HUES48 (cell line): Measurements from ENCODE around the gene BAG3.

Source experiments
- H3K27ac ChIP-seq: one replicate; pipeline ENCODE4 v1.7.0; 2013; ENCODE audit warnings: low read depth, low read length, inconsistent platforms
- H3K27me3 ChIP-seq: 2 replicates; pipeline ENCODE4 v1.6.1; 2013; ENCODE audit warnings: mild to moderate bottlenecking, low read length; ENCODE audit not compliant: control insufficient read depth, insufficient read depth
- H3K36me3 ChIP-seq: 2 replicates; pipeline ENCODE4 v1.6.1; 2013; ENCODE audit warnings: low read length; ENCODE audit not compliant: control insufficient read depth, insufficient read depth
- H3K4me1 ChIP-seq: 2 replicates; pipeline ENCODE4 v1.6.1; 2013; ENCODE audit warnings: mild to moderate bottlenecking, low read length; ENCODE audit not compliant: control insufficient read depth, insufficient read depth
- H3K4me3 ChIP-seq: 2 replicates; pipeline ENCODE4 v1.5.1; 2013; ENCODE audit warnings: mild to moderate bottlenecking, low read depth, low read length
- H3K9ac ChIP-seq: 2 replicates; pipeline ENCODE4 v1.6.1; 2013; ENCODE audit warnings: mild to moderate bottlenecking, low read depth, low read length, moderate library complexity
- H3K9me3 ChIP-seq: 2 replicates; pipeline ENCODE4 v1.6.1; 2013; ENCODE audit warnings: low read length; ENCODE audit not compliant: control insufficient read depth, insufficient read depth

BAG3 gene

GRCh38 chr10:119640875-119641526 is 10.2 kb upstream of the BAG3 start:
- H3K9ac ChIP-seq, result no peak overlapping the region
- H3K27me3 ChIP-seq, result no peaks in the 10 kb centered on the region
- no peak overlapping the region for H3K4me3 ChIP-seq
- H3K27ac ChIP-seq, result no peak overlapping the region
- H3K4me1 ChIP-seq, result 0 out of 2 replicates have a peak, but pooled peaks cover 3% of the 10 kb centered on the region
- no peaks in the 10 kb centered on the region for H3K9me3 ChIP-seq
- H3K36me3 ChIP-seq, result no peaks in the 10 kb centered on the region

- 0 out of 2 replicates have a peak, but pooled peaks cover 3% of the 10 kb centered on the region for H3K4me1 ChIP-seq
- no peak overlapping the region for H3K4me3 ChIP-seq
- H3K36me3 ChIP-seq, result no peaks in the 10 kb centered on the region
- no peak overlapping the region for H3K9ac ChIP-seq
- H3K27me3 ChIP-seq, result no peaks in the 10 kb centered on the region
- no peak overlapping the region for H3K27ac ChIP-seq
- H3K9me3 ChIP-seq, result no peaks in the 10 kb centered on the region
Measured at GRCh38 chr10:119642556-119643111, 8.5 kb upstream of the BAG3 start.

GRCh38 chr10:119643306-119644204 is 7.6 kb upstream of the BAG3 start:
- Histone ChIP-seq H3K4me1 (0 out of 2 replicates have a peak, but pooled peaks cover 3% of the 10 kb centered on the region), H3K27ac (no peak overlapping the region), H3K27me3 (no peaks in the 10 kb centered on the region), H3K36me3 (no peaks in the 10 kb centered on the region), H3K9me3 (no peaks in the 10 kb centered on the region), H3K4me3 (no peak overlapping the region), H3K9ac (no peak overlapping the region)

- H3K4me1 ChIP-seq, result 0 out of 2 replicates have a peak, but pooled peaks cover 3% of the 10 kb centered on the region
- no peak overlapping the region for H3K9ac ChIP-seq
- no peaks in the 10 kb centered on the region for H3K27me3 ChIP-seq
- H3K9me3 ChIP-seq, result no peaks in the 10 kb centered on the region
- no peaks in the 10 kb centered on the region for H3K36me3 ChIP-seq
- H3K4me3 ChIP-seq, result no peak overlapping the region
- H3K27ac ChIP-seq, result no peak overlapping the region
Measured at GRCh38 chr10:119644205-119644814, 6.9 kb upstream of the BAG3 start.

GRCh38 chr10:119644994-119645393 is 6.2 kb upstream of the BAG3 start:
- no peaks in the 10 kb centered on the region for H3K9me3 ChIP-seq

GRCh38 chr10:119650062-119650461 is 1.1 kb upstream of the BAG3 start:
- H3K27ac ChIP-seq, result no peak overlapping the region
- H3K36me3 ChIP-seq, result no peaks in the 10 kb centered on the region
- H3K27me3 ChIP-seq, result no peaks in the 10 kb centered on the region
- H3K9ac ChIP-seq, result no peak overlapping the region
- H3K9me3 ChIP-seq, result no peaks in the 10 kb centered on the region
- H3K4me1 ChIP-seq, result peaks cover 18% of the 10 kb centered on the region
- no peak overlapping the region for H3K4me3 ChIP-seq

More at GRCh38 chr10:119644994-119645393, 6.2 kb upstream of the BAG3 start:
- no peaks in the 10 kb centered on the region for H3K36me3 ChIP-seq
- H3K4me3 ChIP-seq, result no peak overlapping the region
- 0 out of 2 replicates have a peak, but pooled peaks cover 3% of the 10 kb centered on the region for H3K4me1 ChIP-seq
- H3K27ac ChIP-seq, result no peak overlapping the region
- no peak overlapping the region for H3K9ac ChIP-seq
- H3K27me3 ChIP-seq, result no peaks in the 10 kb centered on the region

GRCh38 chr10:119651514-119652360 is 557 bp downstream of the BAG3 start:
- peak overlapping the region; percentile 79 for H3K27ac ChIP-seq
- peak overlapping the region; percentile 64 for H3K4me3 ChIP-seq
- peak overlapping the region; percentile 72 for H3K9ac ChIP-seq
- no peaks in the 10 kb centered on the region for H3K9me3 ChIP-seq
- peaks cover 18% of the 10 kb centered on the region for H3K4me1 ChIP-seq
- no peaks in the 10 kb centered on the region for H3K36me3 ChIP-seq
- H3K27me3 ChIP-seq, result no peaks in the 10 kb centered on the region

GRCh38 chr10:119652361-119652730 is 1.2 kb downstream of the BAG3 start:
- Histone ChIP-seq H3K36me3 (no peaks in the 10 kb centered on the region), H3K9ac (peak overlapping the region; percentile 29), H3K4me1 (peaks cover 18% of the 10 kb centered on the region), H3K27ac (no peak overlapping the region), H3K4me3 (peak overlapping the region; percentile 64), H3K9me3 (no peaks in the 10 kb centered on the region), H3K27me3 (no peaks in the 10 kb centered on the region)

GRCh38 chr10:119653209-119653608 is 2.0 kb downstream of the BAG3 start:
- H3K4me3 ChIP-seq, result peak overlapping the region; percentile 64; the same call in 1 of the 2 replicates
- no peak overlapping the region for H3K9ac ChIP-seq
- no peaks in the 10 kb centered on the region for H3K36me3 ChIP-seq
- H3K9me3 ChIP-seq, result no peaks in the 10 kb centered on the region
- H3K4me1 ChIP-seq, result peaks cover 22% of the 10 kb centered on the region
- no peak overlapping the region for H3K27ac ChIP-seq
- H3K27me3 ChIP-seq, result no peaks in the 10 kb centered on the region

GRCh38 chr10:119653916-119654315 is 2.7 kb downstream of the BAG3 start:
- Histone ChIP-seq H3K36me3 (no peaks in the 10 kb centered on the region), H3K4me1 (peaks cover 26% of the 10 kb centered on the region), H3K27ac (no peak overlapping the region), H3K27me3 (no peaks in the 10 kb centered on the region), H3K9me3 (no peaks in the 10 kb centered on the region), H3K4me3 (no peak overlapping the region), H3K9ac (no peak overlapping the region)
